Hypothalamus (tissue), 51 donors: ENCODE results near the gene NR4A3.
A peak's percentile ranks its signal among the peaks of the same experiment; 100 is the strongest.

Source experiments
- DNase-seq, 51 donors: peaks; one replicate each; lab custom pipeline; 2025; lab: John Stamatoyannopoulos, UW

Gene NR4A3

GRCh38 chr9:99870126-99870525, 48.4 kb downstream of the NR4A3 start:
- no peak for DNase-seq

- no peak for DNase-seq
Observed at GRCh38 chr9:99873531-99873930, 51.8 kb downstream of the NR4A3 start.

- no peak for DNase-seq
Observed at GRCh38 chr9:99873943-99874584, 52.4 kb downstream of the NR4A3 start.

GRCh38 chr9:99876190-99876589, 54.5 kb downstream of the NR4A3 start:
- no peak for DNase-seq

GRCh38 chr9:99878651-99879050, 57.0 kb downstream of the NR4A3 start:
- no peak for DNase-seq

- DNase-seq, result no peak
Observed at GRCh38 chr9:99881769-99882168, 60.1 kb downstream of the NR4A3 start.

GRCh38 chr9:99885747-99886146, 64.1 kb downstream of the NR4A3 start:
- DNase-seq, result no peak

- DNase-seq, result no peak
Observed at GRCh38 chr9:99889120-99889519, 67.4 kb downstream of the NR4A3 start.

- no peak for DNase-seq
Observed at GRCh38 chr9:99894826-99895225, 73.1 kb downstream of the NR4A3 start.

- DNase-seq, result no peak
Observed at GRCh38 chr9:99895510-99895909, 73.8 kb downstream of the NR4A3 start.

- DNase-seq, result no peak
Observed at GRCh38 chr9:99896119-99896518, 74.4 kb downstream of the NR4A3 start.

GRCh38 chr9:99903393-99903792, 81.7 kb downstream of the NR4A3 start:
- DNase-seq, result no peak

GRCh38 chr9:99905833-99906402, 84.2 kb downstream of the NR4A3 start:
- DNase-seq, result peak in 2 of 51 donors; percentile 9 to 43

- peak; percentile 17 to 90 (median 63) for DNase-seq
Observed at GRCh38 chr9:99906403-99907207, 84.9 kb downstream of the NR4A3 start, which contains the start of gene STX17. Gene STX17 (plus strand): TSS chr9:99906654. CDS start chr9:99915240, 8,586 bp downstream.

GRCh38 chr9:99907208-99907532, 85.5 kb downstream of the NR4A3 start:
- peak in 1 of 51 donors; percentile 29 for DNase-seq

GRCh38 chr9:99911600-99911999, 89.9 kb downstream of the NR4A3 start:
- no peak for DNase-seq
